Panc1 (cell line): ENCODE results near the gene ANKRD34A. TPM values are rescaled to one million over a fixed set of nuclear protein-coding genes. Genes with fewer than 3 reads are reported as not detected.

Experiments used
- ATAC-seq: fragments of 200-7000 bp; cut with Tn5 transposase; 2 replicates; pipeline ENCODE4 v1.9.1; 2020; ENCODE audit warnings: mild to moderate bottlenecking, moderate library complexity
- BruUV-seq: library from RNA; stranded (reverse); fragments of 400-500 nt; replicated peaks from 2 replicates; lab custom pipeline; 2021; lab: Mats Ljungman, UMichigan
- CTCF ChIA-PET: fragments of 300-600 bp; sonication (Branson Sonifier 250); formaldehyde crosslinking; loops from one replicate; lab custom pipeline; 2022; ENCODE audit warnings: antibody characterized with exemption; lab: Charles Lee
- POLR2A ChIA-PET: fragments of 300-600 bp; sonication (Branson Sonifier 250); formaldehyde crosslinking; loops from one replicate; lab custom pipeline; 2022; ENCODE audit warnings: antibody characterized with exemption; lab: Charles Lee
- DNase-seq: peaks from one replicate; pipeline ENCODE4 v3.0.0-alpha.2; 2010; ENCODE audit warnings: low read depth, low spot score
- H3K27ac ChIP-seq: 2 replicates; pipeline ENCODE4 v1.5.1; 2011; ENCODE audit warnings: mild to moderate bottlenecking, low read length, inconsistent platforms
- H3K27me3 ChIP-seq: fragments of 200-500 bp; sonication (Bioruptor generic); 2 replicates; pipeline ENCODE4 v1.6.0; 2014; ENCODE audit warnings: low read length, inconsistent platforms; ENCODE audit not compliant: control insufficient read depth, insufficient read depth
- H3K36me3 ChIP-seq: fragments of 200-500 bp; sonication (Bioruptor generic); 2 replicates; pipeline ENCODE4 v1.5.1; 2014; ENCODE audit warnings: inconsistent platforms, mild to moderate bottlenecking, low read length, moderate library complexity; ENCODE audit not compliant: control insufficient read depth, insufficient read depth
- H3K4me1 ChIP-seq: 2 replicates; pipeline ENCODE4 v1.5.1; 2011; ENCODE audit warnings: inconsistent platforms, mild to moderate bottlenecking, low read length, moderate library complexity; ENCODE audit not compliant: control insufficient read depth, insufficient read depth
- H3K4me3 ChIP-seq, 2 experiments: 2 replicates each; pipeline ENCODE4 v1.5.1; 2011 to 2012; ENCODE audit warnings: low read depth in 2 of 2, low read length in 2 of 2, mild to moderate bottlenecking in 2 of 2, inconsistent platforms in 1 of 2, moderate library complexity in 1 of 2
- H3K9me3 ChIP-seq: fragments of 200-500 bp; sonication (Bioruptor generic); 2 replicates; pipeline ENCODE4 v1.5.1; 2014; ENCODE audit warnings: low read depth, mild to moderate bottlenecking, inconsistent platforms, low read length, moderate library complexity; ENCODE audit not compliant: control insufficient read depth, insufficient read depth
- CTCF ChIP-seq: fragments of 450-650 bp; IDR thresholded peaks from 2 replicates; pipeline ENCODE4 v1.5.1; 2017; ENCODE audit warnings: mild to moderate bottlenecking
- POLR2AphosphoS5 ChIP-seq: IDR thresholded peaks from 2 replicates; pipeline ENCODE4 v1.6.1; 2012; ENCODE audit warnings: mild to moderate bottlenecking, low read depth, low read length, moderate library complexity
- REST ChIP-seq, 2 experiments: IDR thresholded peaks; 2 replicates each; pipeline ENCODE4 v1.6.1; 2011 to 2012; ENCODE audit warnings: low read depth in 2 of 2, control low read depth in 1 of 2, low read length in 1 of 2, mild to moderate bottlenecking in 1 of 2, moderate library complexity in 1 of 2; ENCODE audit not compliant: insufficient read depth in 1 of 2
- SIN3A ChIP-seq: IDR thresholded peaks from 2 replicates; pipeline ENCODE4 v1.6.1; 2012; ENCODE audit warnings: low read depth, mild to moderate bottlenecking, low read length, moderate library complexity, borderline replicate concordance; ENCODE audit not compliant: insufficient read depth
- TCF7L2 ChIP-seq: IDR thresholded peaks from 2 replicates; pipeline ENCODE4 v1.6.1; 2011; ENCODE audit warnings: mild to moderate bottlenecking, low read depth, low read length, inconsistent platforms
- in situ Hi-C: cut with HindIII; loops from 2 replicates; pipeline ENCODE4 v1.10.0; 2016; ENCODE audit warnings: low sequenced_read_pairs, low pct_unique_long_range_greater_than_20kb
- intact Hi-C: fragments of 100-400 bp; cut with micrococcal nuclease; formaldehyde crosslinking; loops from one replicate; pipeline ENCODE4 v1.10.0; 2022; ENCODE audit not compliant: unreplicated experiment
- total RNA-seq: library from RNA; stranded (reverse); gene quantifications from one replicate; pipeline ENCODE4 v1.2.1, GENCODE V29; 2021; ENCODE audit not compliant: unreplicated experiment

The ANKRD34A gene
- total RNA-seq, 1 experiment from 2014 or later, result 1.4 TPM

DNA sequence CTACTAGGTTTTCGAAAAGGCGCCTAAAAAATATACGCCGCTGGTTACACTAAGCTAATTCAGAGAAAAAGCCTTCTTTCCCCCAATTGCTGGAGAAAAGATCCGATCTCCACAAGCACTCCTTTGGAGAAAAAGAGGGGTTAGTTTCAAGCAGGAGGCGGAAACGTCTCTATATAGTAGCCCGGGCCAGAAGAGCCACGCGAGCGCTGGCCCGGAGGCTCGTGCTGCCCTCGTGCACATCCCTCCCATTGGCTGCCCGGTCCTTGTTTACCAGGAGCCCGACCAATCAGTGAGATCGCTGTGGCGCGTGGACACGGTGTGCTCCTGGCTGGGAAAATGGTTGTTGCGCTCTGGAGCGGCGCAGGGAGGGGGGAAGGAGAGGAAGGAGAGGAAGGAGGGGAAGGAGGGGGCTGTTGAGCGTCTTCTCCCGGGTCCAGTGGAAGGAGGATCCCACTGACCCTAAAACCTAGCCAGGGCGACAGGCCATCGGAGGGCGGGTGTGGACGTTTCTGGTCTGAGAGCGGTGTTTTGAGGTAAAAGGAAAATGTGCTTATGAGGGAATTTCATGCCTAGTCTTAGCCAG is 32.1 kb upstream of the ANKRD34A start, which contains the start of gene TXNIP:
Gene TXNIP, minus strand, starts transcription at position 147 of the 583 bp plus-strand sequence. CDS start 313 bp downstream, outside the sequence.
- BruUV-seq, result no TSS peak

More for the DNA sequence above, 32.1 kb upstream of the ANKRD34A start, which contains the start of gene TXNIP:
- in situ Hi-C loops, result no loop called here
- DNase-seq (no peak), ATAC-seq (peak; percentile 100)
- Histone ChIP-seq H3K9me3 (no peaks in the 10 kb centered on the region), H3K27ac (peak within 1 kb of the TSS; percentile 84), H3K36me3 (peaks cover 2% of the 10 kb centered on the region; the same call in 1 of the 2 replicates), H3K4me3 (peak within 1 kb of the TSS; percentile 61 to 73), H3K27me3 (no peaks in the 10 kb centered on the region; the same call in 1 of the 2 replicates), H3K4me1 (peaks cover 16% of the 10 kb centered on the region)
- TF ChIP-seq CTCF (no peak), POLR2AphosphoS5 (peak; percentile 70; the same call in 1 of the 2 replicates), SIN3A (0 out of 2 replicates have a peak, but pooled peaks have one; percentile 80), REST (IDR thresholded peaks at IDR 0.05; ENCODE audit: insufficient read depth in 1 of 2, low read depth in 2 of 2, low read length in 1 of 2) (no peak), TCF7L2 (0 out of 2 replicates have a peak, but pooled peaks have one; percentile 31)
- ChIA-PET CTCF (interaction anchor here (1.6 kb wide), 1 partner anchor 11 kb away, joined by 5 read pairs; no protein-coding TSS in a partner anchor), POLR2A (interaction anchor here (0.6 to 0.7 kb wide), 3 partner anchors 17 to 380 kb away, joined by 3 to 4 read pairs (median 3); no protein-coding TSS in a partner anchor)
- intact Hi-C loops, result no loop called here
